H1 (cell line): ENCODE data around the gene NFXL1.

Experiments used
- CTCF ChIP-seq, 3 experiments: IDR thresholded peaks; 1 replicate in 2 of 3; 2 replicates in 1 of 3; pipeline versions ENCODE4 v1.5.1 to v1.6.1; 2011; ENCODE audit warnings: low read length in 3 of 3, mild to moderate bottlenecking in 3 of 3, inconsistent platforms in 2 of 3, low read depth in 1 of 3, moderate library complexity in 1 of 3; ENCODE audit not compliant: insufficient read depth in 1 of 3; ENCODE audit errors: control extremely low read depth in 1 of 3
- E2F6 ChIP-seq: IDR thresholded peaks from 2 replicates; pipeline ENCODE4 v1.6.1; 2012; ENCODE audit warnings: inconsistent platforms
- EP300 ChIP-seq, 2 experiments: IDR thresholded peaks; 1 replicate in 1 of 2; 2 replicates in 1 of 2; pipeline ENCODE4 v1.6.1; 2011 to 2012; ENCODE audit warnings: low read depth in 2 of 2, low read length in 2 of 2, mild to moderate bottlenecking in 2 of 2, borderline replicate concordance in 1 of 2, inconsistent platforms in 1 of 2, moderate library complexity in 1 of 2
- GABPA ChIP-seq: IDR thresholded peaks from 2 replicates; pipeline ENCODE4 v1.6.1; 2011; ENCODE audit warnings: mild to moderate bottlenecking, low read length, moderate library complexity, borderline replicate concordance; ENCODE audit not compliant: insufficient read depth
- HDAC2 ChIP-seq, 2 experiments: fragments of 300-600 bp in 1 of 2; sonication (generic) in 1 of 2; IDR thresholded peaks; 2 replicates each; pipeline ENCODE4 v1.6.1; 2011 to 2012; ENCODE audit warnings: low read depth in 2 of 2, low read length in 2 of 2, mild to moderate bottlenecking in 2 of 2, moderate library complexity in 2 of 2, borderline replicate concordance in 1 of 2, inconsistent platforms in 1 of 2
- PHF8 ChIP-seq: fragments of 200-600 bp; sonication (generic); conservative IDR thresholded peaks from 2 replicates; pipeline ENCODE4 v1.7.1; 2012; ENCODE audit warnings: low read depth, mild to moderate bottlenecking, inconsistent platforms, low read length, moderate library complexity
- POLR2A ChIP-seq, 2 experiments: IDR thresholded peaks; 1 replicate in 1 of 2; 2 replicates in 1 of 2; pipeline ENCODE4 v1.6.1; 2011; ENCODE audit warnings: low read depth in 2 of 2, low read length in 2 of 2, mild to moderate bottlenecking in 2 of 2; ENCODE audit errors: control extremely low read depth in 1 of 2
- POLR2AphosphoS5 ChIP-seq: IDR thresholded peaks from 2 replicates; pipeline ENCODE4 v1.6.1; 2011; ENCODE audit warnings: low read depth, low read length
- RFX5 ChIP-seq: IDR thresholded peaks from 2 replicates; pipeline ENCODE4 v1.6.1; 2011; ENCODE audit warnings: low read depth, low read length, improper control_type of control experiment, borderline replicate concordance
- SIN3A ChIP-seq, 2 experiments: IDR thresholded peaks in 1 of 2; conservative IDR thresholded peaks in 1 of 2; 2 replicates each; pipeline ENCODE4 v1.6.1; 2011 to 2012; ENCODE audit warnings: low read length in 2 of 2, improper control_type of control experiment in 1 of 2, low read depth in 1 of 2, mild to moderate bottlenecking in 1 of 2
- SIX5 ChIP-seq: IDR thresholded peaks from 2 replicates; pipeline ENCODE4 v1.6.1; 2011; ENCODE audit warnings: mild to moderate bottlenecking, low read depth, low read length

- TF ChIP-seq SIX5 (no peak), POLR2AphosphoS5 (no peak), CTCF (IDR thresholded peaks at IDR 0.05; ENCODE audit: control extremely low read depth in 1 of 3, insufficient read depth in 1 of 3, low read depth in 1 of 3, low read length in 3 of 3) (no peak), SIN3A (conservative IDR thresholded peaks at IDR 0.05 in 1 of 2, IDR thresholded peaks at IDR 0.05 in 1 of 2; ENCODE audit: low read depth in 1 of 2, low read length in 2 of 2) (no peak), EP300 (IDR thresholded peaks at IDR 0.05; ENCODE audit: borderline replicate concordance in 1 of 2, low read depth in 2 of 2, low read length in 2 of 2) (no peak), RFX5 (no peak), POLR2A (IDR thresholded peaks at IDR 0.05; ENCODE audit: control extremely low read depth in 1 of 2, low read depth in 2 of 2, low read length in 2 of 2) (no peak), GABPA (no peak), HDAC2 (IDR thresholded peaks at IDR 0.05; ENCODE audit: borderline replicate concordance in 1 of 2, low read depth in 2 of 2, low read length in 2 of 2) (no peak), E2F6 (no peak), PHF8 (no peak)
These were observed 7.2 kb downstream of the NFXL1 start for GRCh38 chr4:47907089-47907646.
